GM19035 (cell line): ENCODE results near the gene HERPUD1.
"Not testable (repeated sequence)": the region's sequence is repeated elsewhere in the genome, so short reads cannot be mapped to it uniquely, and the experiment has no call there.

Source experiments
- ATAC-seq: cut with Tn5 transposase; IDR thresholded peaks from one replicate; pipeline ENCODE4 v1.9.1; 2021; ENCODE audit not compliant: unreplicated experiment

The HERPUD1 gene

GRCh38 chr16:56933828-56934598 lies 2.1 kb downstream of the HERPUD1 start:
- ATAC-seq: no peak

GRCh38 chr16:56934599-56935145 lies 2.7 kb downstream of the HERPUD1 start:
- ATAC-seq: not testable (repeated sequence)

- ATAC-seq: no peak
Measured at GRCh38 chr16:56935201-56935600, 3.3 kb downstream of the HERPUD1 start.

GRCh38 chr16:56936491-56936890 lies 4.5 kb downstream of the HERPUD1 start:
- no peak for ATAC-seq

- no peak for ATAC-seq
Measured at GRCh38 chr16:56936950-56937349, 5.0 kb downstream of the HERPUD1 start.

- ATAC-seq: no peak
Measured at GRCh38 chr16:56938664-56939513, 6.9 kb downstream of the HERPUD1 start.

GRCh38 chr16:56939801-56940200 lies 7.9 kb downstream of the HERPUD1 start:
- no peak for ATAC-seq

GRCh38 chr16:56941092-56941491 lies 9.2 kb downstream of the HERPUD1 start:
- no peak for ATAC-seq

- no peak for ATAC-seq
Measured at GRCh38 chr16:56941856-56942331, 10.0 kb downstream of the HERPUD1 start.

GRCh38 chr16:56943761-56944375 lies 11.9 kb downstream of the HERPUD1 start:
- no peak for ATAC-seq

GRCh38 chr16:56944954-56945839 lies 13.3 kb downstream of the HERPUD1 start:
- no peak for ATAC-seq

- ATAC-seq: no peak
Measured at GRCh38 chr16:56945847-56946527, 14.0 kb downstream of the HERPUD1 start.

- no peak for ATAC-seq
Measured at GRCh38 chr16:56946767-56947603, 15.0 kb downstream of the HERPUD1 start.

- no peak for ATAC-seq
Measured at GRCh38 chr16:56947604-56947995, 15.7 kb downstream of the HERPUD1 start.

GRCh38 chr16:56948234-56948633 lies 16.3 kb downstream of the HERPUD1 start:
- ATAC-seq: no peak

GRCh38 chr16:56950051-56950450 lies 18.1 kb downstream of the HERPUD1 start:
- ATAC-seq: no peak

- ATAC-seq: no peak
Measured at GRCh38 chr16:56950455-56950854, 18.5 kb downstream of the HERPUD1 start.

- no peak for ATAC-seq
Measured at GRCh38 chr16:56950881-56951771, 19.2 kb downstream of the HERPUD1 start.
